ENCODE data around the gene CINP. TPM values are rescaled to one million over a fixed set of nuclear protein-coding genes. Genes with fewer than 3 reads are reported as not detected.

The CINP gene
- total RNA-seq, 1 experiment from 2014 or later, result 76.9 TPM

DNA sequence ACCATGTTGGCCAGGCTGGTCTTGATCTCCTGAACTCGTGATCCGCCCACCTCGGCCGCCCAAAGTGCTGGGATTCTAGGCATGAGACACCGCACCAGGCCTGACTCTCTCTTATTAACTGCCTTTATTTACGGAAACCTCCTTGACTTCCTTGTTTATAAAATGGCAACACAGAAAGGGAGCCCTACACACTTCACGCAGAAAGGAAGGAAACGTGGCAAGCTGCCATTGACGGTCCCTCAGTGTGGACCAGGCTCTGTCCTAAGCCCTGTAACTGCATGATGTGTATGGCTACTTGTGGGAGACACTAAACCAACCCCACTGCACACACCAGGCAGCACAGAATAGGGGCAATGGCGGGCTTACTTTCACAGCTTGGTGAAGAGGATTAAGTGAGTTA lies 11.7 kb downstream of the CINP start:
- Histone ChIP-seq H3F3A (ENCODE audit: low read length, unreplicated experiment) (no peaks in the 10 kb centered on the region), H3K9me3 (ENCODE audit: low read length) (no peaks in the 10 kb centered on the region), H3K36me3 (ENCODE audit: low read depth, low read length) (peaks cover 29% of the 10 kb centered on the region), H3K4me3 (ENCODE audit: low read length) (no peak overlapping the region), H3K79me2 (ENCODE audit: low read length) (no peaks in the 10 kb centered on the region), H3K9me2 (replicated peaks; ENCODE audit: low read length) (no peaks in the 10 kb centered on the region), H3K4me2 (ENCODE audit: low read length) (no peak overlapping the region), H3K27ac (ENCODE audit: low read length) (no peak overlapping the region), H3K9ac (ENCODE audit: low read length) (no peak overlapping the region), H3K27me3 (ENCODE audit: low read length) (no peaks in the 10 kb centered on the region), H2AFZ (ENCODE audit: low read length) (no peak overlapping the region), H3K4me1 (ENCODE audit: insufficient read depth, low read length) (peaks cover 5% of the 10 kb centered on the region; the same call in 1 of the 2 replicates), H4K20me1 (ENCODE audit: low read length) (no peaks in the 10 kb centered on the region)
- no peak for ATAC-seq
- TF ChIP-seq EZH2phosphoT487 (IDR thresholded peaks at IDR 0.05; ENCODE audit: borderline replicate concordance, low read length), result no peak
- TF ChIP-seq, protein P1, sequence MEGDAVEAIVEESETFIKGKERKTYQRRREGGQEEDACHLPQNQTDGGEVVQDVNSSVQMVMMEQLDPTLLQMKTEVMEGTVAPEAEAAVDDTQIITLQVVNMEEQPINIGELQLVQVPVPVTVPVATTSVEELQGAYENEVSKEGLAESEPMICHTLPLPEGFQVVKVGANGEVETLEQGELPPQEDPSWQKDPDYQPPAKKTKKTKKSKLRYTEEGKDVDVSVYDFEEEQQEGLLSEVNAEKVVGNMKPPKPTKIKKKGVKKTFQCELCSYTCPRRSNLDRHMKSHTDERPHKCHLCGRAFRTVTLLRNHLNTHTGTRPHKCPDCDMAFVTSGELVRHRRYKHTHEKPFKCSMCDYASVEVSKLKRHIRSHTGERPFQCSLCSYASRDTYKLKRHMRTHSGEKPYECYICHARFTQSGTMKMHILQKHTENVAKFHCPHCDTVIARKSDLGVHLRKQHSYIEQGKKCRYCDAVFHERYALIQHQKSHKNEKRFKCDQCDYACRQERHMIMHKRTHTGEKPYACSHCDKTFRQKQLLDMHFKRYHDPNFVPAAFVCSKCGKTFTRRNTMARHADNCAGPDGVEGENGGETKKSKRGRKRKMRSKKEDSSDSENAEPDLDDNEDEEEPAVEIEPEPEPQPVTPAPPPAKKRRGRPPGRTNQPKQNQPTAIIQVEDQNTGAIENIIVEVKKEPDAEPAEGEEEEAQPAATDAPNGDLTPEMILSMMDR (conservative IDR thresholded peaks at IDR 0.05; ENCODE audit: low read depth, low read length), result no peak
- TF ChIP-seq EZH2 (IDR thresholded peaks at IDR 0.05; ENCODE audit: low read length, unreplicated experiment), result no peak
- intact Hi-C loops (cut with micrococcal nuclease), result no loop called here
- ChIA-PET CTCF (no interaction called here), POLR2A (ENCODE audit: unreplicated experiment) (no interaction called here)
- DNase-seq, result no peak
- BruUV-seq (replicated peaks), result no TSS peak

DNA sequence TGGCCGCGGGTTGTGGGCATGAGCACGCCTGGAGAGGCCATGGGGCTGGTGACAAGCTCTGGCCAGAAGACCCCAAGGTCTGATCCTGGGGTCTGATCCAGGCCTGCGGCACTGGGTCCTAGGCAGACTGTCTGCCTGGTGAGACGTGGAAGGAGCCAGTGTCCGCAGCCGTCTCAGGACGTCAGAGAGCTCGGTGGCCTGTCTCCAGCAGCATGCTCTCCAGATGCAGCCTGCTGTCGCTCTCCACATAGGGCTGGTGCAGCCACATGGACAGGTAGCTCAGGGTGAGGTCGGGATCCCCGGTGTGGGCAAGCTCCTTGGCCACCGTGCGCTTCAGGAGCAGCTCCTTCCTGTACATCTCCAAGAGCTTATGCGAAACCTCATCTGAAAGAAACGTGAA lies 14.3 kb downstream of the CINP start:
- BruUV-seq (replicated peaks), result no TSS peak
- TF ChIP-seq, protein P1 (conservative IDR thresholded peaks at IDR 0.05; ENCODE audit: low read depth, low read length), result no peak
- TF ChIP-seq EZH2phosphoT487 (IDR thresholded peaks at IDR 0.05; ENCODE audit: borderline replicate concordance, low read length) (no peak), EZH2 (IDR thresholded peaks at IDR 0.05; ENCODE audit: low read length, unreplicated experiment) (no peak)
- Histone ChIP-seq H3K9me2 (replicated peaks; ENCODE audit: low read length) (no peaks in the 10 kb centered on the region), H3K9ac (ENCODE audit: low read length) (no peak overlapping the region), H3F3A (ENCODE audit: low read length, unreplicated experiment) (no peaks in the 10 kb centered on the region), H3K27me3 (ENCODE audit: low read length) (no peaks in the 10 kb centered on the region), H4K20me1 (ENCODE audit: low read length) (no peaks in the 10 kb centered on the region), H2AFZ (ENCODE audit: low read length) (no peak overlapping the region), H3K27ac (ENCODE audit: low read length) (no peak overlapping the region), H3K9me3 (ENCODE audit: low read length) (no peaks in the 10 kb centered on the region), H3K4me2 (ENCODE audit: low read length) (no peak overlapping the region), H3K4me3 (ENCODE audit: low read length) (no peak overlapping the region), H3K36me3 (ENCODE audit: low read depth, low read length) (peaks cover 29% of the 10 kb centered on the region), H3K79me2 (ENCODE audit: low read length) (no peaks in the 10 kb centered on the region), H3K4me1 (ENCODE audit: insufficient read depth, low read length) (no peaks in the 10 kb centered on the region)
- no peak for DNase-seq
- intact Hi-C loops (cut with micrococcal nuclease), result no loop called here
- ATAC-seq, result no peak
- ChIA-PET CTCF (no interaction called here), POLR2A (ENCODE audit: unreplicated experiment) (interaction anchor here (0.6 kb wide), 1 partner anchor 64 kb away, joined by 3 read pairs; no protein-coding TSS in a partner anchor)

DNA sequence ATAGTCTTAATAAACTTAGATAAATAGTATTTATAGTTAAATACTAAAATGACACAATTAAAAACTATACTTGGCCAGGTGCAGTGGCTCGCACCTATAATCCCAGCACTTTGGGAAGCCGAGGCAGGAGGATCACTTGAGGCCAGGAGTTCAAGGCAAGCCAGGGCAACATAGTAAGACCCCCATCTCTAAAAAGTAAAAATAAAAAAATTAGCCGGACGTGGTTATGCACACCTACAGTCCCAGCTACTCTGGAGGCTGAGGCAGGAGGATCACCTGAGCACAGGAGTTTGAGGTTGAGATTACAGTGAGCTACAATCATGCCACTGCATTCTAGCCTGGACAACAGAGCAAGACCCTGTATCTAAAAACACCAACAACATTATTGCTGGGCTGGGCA lies 16.0 kb downstream of the CINP start:
- Histone ChIP-seq H3K79me2 (ENCODE audit: low read length) (no peaks in the 10 kb centered on the region), H3F3A (ENCODE audit: low read length, unreplicated experiment) (no peaks in the 10 kb centered on the region), H3K4me2 (ENCODE audit: low read length) (no peak overlapping the region), H3K27ac (ENCODE audit: low read length) (no peak overlapping the region), H3K36me3 (ENCODE audit: low read depth, low read length) (peaks cover 26% of the 10 kb centered on the region), H4K20me1 (ENCODE audit: low read length) (no peaks in the 10 kb centered on the region), H3K4me3 (ENCODE audit: low read length) (no peak overlapping the region), H3K4me1 (ENCODE audit: insufficient read depth, low read length) (no peaks in the 10 kb centered on the region), H2AFZ (ENCODE audit: low read length) (no peak overlapping the region), H3K9ac (ENCODE audit: low read length) (no peak overlapping the region), H3K9me2 (replicated peaks; ENCODE audit: low read length) (no peaks in the 10 kb centered on the region), H3K9me3 (ENCODE audit: low read length) (no peaks in the 10 kb centered on the region), H3K27me3 (ENCODE audit: low read length) (no peaks in the 10 kb centered on the region)
- CTCF ChIA-PET, result no interaction called here
- POLR2A ChIA-PET (ENCODE audit: unreplicated experiment), result no interaction called here
- DNase-seq (no peak), ATAC-seq (no peak)
- no TSS peak for BruUV-seq (replicated peaks)
- intact Hi-C loops (cut with micrococcal nuclease), result no loop called here
- TF ChIP-seq, protein P1 (conservative IDR thresholded peaks at IDR 0.05; ENCODE audit: low read depth, low read length), result no peak
- TF ChIP-seq EZH2 (IDR thresholded peaks at IDR 0.05; ENCODE audit: low read length, unreplicated experiment), result no peak
- TF ChIP-seq EZH2phosphoT487 (IDR thresholded peaks at IDR 0.05; ENCODE audit: borderline replicate concordance, low read length), result no peak
